ENCODE measurements around the gene GGA1. TPM values are rescaled to one million over a fixed set of nuclear protein-coding genes. Genes with fewer than 3 reads are reported as not detected.

GGA1 gene
- total and polyA plus RNA-seq, 10 of the 15 experiments (the other 5 are each of a cell fraction or from before 2014, with no cell fraction given) = 1.4 to 79.4 (median 44.4) TPM

GRCh38 chr22:37664249-37665101 is 55.8 kb downstream of the GGA1 start (continued):
- TF ChIP-seq, protein P1, sequence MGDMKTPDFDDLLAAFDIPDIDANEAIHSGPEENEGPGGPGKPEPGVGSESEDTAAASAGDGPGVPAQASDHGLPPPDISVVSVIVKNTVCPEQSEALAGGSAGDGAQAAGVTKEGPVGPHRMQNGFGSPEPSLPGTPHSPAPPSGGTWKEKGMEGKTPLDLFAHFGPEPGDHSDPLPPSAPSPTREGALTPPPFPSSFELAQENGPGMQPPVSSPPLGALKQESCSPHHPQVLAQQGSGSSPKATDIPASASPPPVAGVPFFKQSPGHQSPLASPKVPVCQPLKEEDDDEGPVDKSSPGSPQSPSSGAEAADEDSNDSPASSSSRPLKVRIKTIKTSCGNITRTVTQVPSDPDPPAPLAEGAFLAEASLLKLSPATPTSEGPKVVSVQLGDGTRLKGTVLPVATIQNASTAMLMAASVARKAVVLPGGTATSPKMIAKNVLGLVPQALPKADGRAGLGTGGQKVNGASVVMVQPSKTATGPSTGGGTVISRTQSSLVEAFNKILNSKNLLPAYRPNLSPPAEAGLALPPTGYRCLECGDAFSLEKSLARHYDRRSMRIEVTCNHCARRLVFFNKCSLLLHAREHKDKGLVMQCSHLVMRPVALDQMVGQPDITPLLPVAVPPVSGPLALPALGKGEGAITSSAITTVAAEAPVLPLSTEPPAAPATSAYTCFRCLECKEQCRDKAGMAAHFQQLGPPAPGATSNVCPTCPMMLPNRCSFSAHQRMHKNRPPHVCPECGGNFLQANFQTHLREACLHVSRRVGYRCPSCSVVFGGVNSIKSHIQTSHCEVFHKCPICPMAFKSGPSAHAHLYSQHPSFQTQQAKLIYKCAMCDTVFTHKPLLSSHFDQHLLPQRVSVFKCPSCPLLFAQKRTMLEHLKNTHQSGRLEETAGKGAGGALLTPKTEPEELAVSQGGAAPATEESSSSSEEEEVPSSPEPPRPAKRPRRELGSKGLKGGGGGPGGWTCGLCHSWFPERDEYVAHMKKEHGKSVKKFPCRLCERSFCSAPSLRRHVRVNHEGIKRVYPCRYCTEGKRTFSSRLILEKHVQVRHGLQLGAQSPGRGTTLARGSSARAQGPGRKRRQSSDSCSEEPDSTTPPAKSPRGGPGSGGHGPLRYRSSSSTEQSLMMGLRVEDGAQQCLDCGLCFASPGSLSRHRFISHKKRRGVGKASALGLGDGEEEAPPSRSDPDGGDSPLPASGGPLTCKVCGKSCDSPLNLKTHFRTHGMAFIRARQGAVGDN (IDR thresholded peaks at IDR 0.05) = no peak
- TF ChIP-seq KAT2A (conservative IDR thresholded peaks at IDR 0.05; ENCODE audit: control insufficient read depth, low read depth, low read length) (no peak), CREM (IDR thresholded peaks at IDR 0.05; ENCODE audit: low read depth) (no peak), SUZ12 (IDR thresholded peaks at IDR 0.05; ENCODE audit: unreplicated experiment) (no peak)
- TF ChIP-seq, protein P2, sequence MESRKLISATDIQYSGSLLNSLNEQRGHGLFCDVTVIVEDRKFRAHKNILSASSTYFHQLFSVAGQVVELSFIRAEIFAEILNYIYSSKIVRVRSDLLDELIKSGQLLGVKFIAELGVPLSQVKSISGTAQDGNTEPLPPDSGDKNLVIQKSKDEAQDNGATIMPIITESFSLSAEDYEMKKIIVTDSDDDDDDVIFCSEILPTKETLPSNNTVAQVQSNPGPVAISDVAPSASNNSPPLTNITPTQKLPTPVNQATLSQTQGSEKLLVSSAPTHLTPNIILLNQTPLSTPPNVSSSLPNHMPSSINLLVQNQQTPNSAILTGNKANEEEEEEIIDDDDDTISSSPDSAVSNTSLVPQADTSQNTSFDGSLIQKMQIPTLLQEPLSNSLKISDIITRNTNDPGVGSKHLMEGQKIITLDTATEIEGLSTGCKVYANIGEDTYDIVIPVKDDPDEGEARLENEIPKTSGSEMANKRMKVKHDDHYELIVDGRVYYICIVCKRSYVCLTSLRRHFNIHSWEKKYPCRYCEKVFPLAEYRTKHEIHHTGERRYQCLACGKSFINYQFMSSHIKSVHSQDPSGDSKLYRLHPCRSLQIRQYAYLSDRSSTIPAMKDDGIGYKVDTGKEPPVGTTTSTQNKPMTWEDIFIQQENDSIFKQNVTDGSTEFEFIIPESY (IDR thresholded peaks at IDR 0.05) = no peak
- TF ChIP-seq, protein P3, sequence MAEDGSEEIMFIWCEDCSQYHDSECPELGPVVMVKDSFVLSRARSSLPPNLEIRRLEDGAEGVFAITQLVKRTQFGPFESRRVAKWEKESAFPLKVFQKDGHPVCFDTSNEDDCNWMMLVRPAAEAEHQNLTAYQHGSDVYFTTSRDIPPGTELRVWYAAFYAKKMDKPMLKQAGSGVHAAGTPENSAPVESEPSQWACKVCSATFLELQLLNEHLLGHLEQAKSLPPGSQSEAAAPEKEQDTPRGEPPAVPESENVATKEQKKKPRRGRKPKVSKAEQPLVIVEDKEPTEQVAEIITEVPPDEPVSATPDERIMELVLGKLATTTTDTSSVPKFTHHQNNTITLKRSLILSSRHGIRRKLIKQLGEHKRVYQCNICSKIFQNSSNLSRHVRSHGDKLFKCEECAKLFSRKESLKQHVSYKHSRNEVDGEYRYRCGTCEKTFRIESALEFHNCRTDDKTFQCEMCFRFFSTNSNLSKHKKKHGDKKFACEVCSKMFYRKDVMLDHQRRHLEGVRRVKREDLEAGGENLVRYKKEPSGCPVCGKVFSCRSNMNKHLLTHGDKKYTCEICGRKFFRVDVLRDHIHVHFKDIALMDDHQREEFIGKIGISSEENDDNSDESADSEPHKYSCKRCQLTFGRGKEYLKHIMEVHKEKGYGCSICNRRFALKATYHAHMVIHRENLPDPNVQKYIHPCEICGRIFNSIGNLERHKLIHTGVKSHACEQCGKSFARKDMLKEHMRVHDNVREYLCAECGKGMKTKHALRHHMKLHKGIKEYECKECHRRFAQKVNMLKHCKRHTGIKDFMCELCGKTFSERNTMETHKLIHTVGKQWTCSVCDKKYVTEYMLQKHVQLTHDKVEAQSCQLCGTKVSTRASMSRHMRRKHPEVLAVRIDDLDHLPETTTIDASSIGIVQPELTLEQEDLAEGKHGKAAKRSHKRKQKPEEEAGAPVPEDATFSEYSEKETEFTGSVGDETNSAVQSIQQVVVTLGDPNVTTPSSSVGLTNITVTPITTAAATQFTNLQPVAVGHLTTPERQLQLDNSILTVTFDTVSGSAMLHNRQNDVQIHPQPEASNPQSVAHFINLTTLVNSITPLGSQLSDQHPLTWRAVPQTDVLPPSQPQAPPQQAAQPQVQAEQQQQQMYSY (CRISPR knock-in tag; IDR thresholded peaks at IDR 0.05) = no peak

Measured in GM12878 (cell line).